Activated naive CD8-positive, alpha-beta T cell treated with anti-CD3 and anti-CD28 coated beads, Interleukin-2, amount 50 U/mL, for 24 hours (primary cell): ENCODE measurements around the gene ARHGAP30.

Experiments
- ATAC-seq: fragments of 150-1000 bp; cut with Tn5 transposase; one replicate; pipeline ENCODE4 v1.10.0; 2021
- DNase-seq: peaks from one replicate; pipeline ENCODE4 v3.0.0; 2021
- H3K27ac Mint-ChIP-seq: one replicate; pipeline ENCODE4 v1.8.0; 2021; ENCODE audit warnings: mild to moderate bottlenecking, mixed read lengths
- H3K27me3 Mint-ChIP-seq: one replicate; pipeline ENCODE4 v1.8.0; 2021; ENCODE audit warnings: mixed read lengths
- H3K36me3 Mint-ChIP-seq: one replicate; pipeline ENCODE4 v1.8.0; 2021; ENCODE audit warnings: low read depth, mixed read lengths
- H3K4me1 Mint-ChIP-seq: one replicate; pipeline ENCODE4 v1.8.0; 2021; ENCODE audit warnings: mixed read lengths
- H3K4me3 Mint-ChIP-seq: one replicate; pipeline ENCODE4 v1.8.0; 2021; ENCODE audit warnings: mild to moderate bottlenecking, moderate library complexity, mixed read lengths
- H3K9me3 Mint-ChIP-seq: one replicate; pipeline ENCODE4 v1.8.0; 2021; ENCODE audit warnings: mixed read lengths

ARHGAP30 gene

GRCh38 chr1:161083748-161084596 lies 14.3 kb upstream of the ARHGAP30 start:
- Mint-ChIP-seq H3K4me1 (peaks cover 6% of the 10 kb centered on the region), H3K36me3 (no peaks in the 10 kb centered on the region)

GRCh38 chr1:161082996-161083747 lies 13.5 kb upstream of the ARHGAP30 start:
- no peak overlapping the region for H3K27ac Mint-ChIP-seq
- ATAC-seq, result peak; percentile 42
- H3K4me3 Mint-ChIP-seq, result no peak overlapping the region
- H3K9me3 Mint-ChIP-seq, result no peaks in the 10 kb centered on the region
- no peaks in the 10 kb centered on the region for H3K36me3 Mint-ChIP-seq
- peaks cover 6% of the 10 kb centered on the region for H3K4me1 Mint-ChIP-seq
- no peaks in the 10 kb centered on the region for H3K27me3 Mint-ChIP-seq
- no peak for DNase-seq

More at GRCh38 chr1:161083748-161084596, 14.3 kb upstream of the ARHGAP30 start:
- Mint-ChIP-seq H3K9me3 (no peaks in the 10 kb centered on the region), H3K27me3 (no peaks in the 10 kb centered on the region), H3K27ac (no peak overlapping the region), H3K4me3 (no peak overlapping the region)
- ATAC-seq (no peak), DNase-seq (no peak)

- H3K4me3 Mint-ChIP-seq, result no peak overlapping the region
- H3K4me1 Mint-ChIP-seq, result peaks cover 6% of the 10 kb centered on the region
- no peaks in the 10 kb centered on the region for H3K36me3 Mint-ChIP-seq
- no peak overlapping the region for H3K27ac Mint-ChIP-seq
- no peak for DNase-seq
- no peaks in the 10 kb centered on the region for H3K27me3 Mint-ChIP-seq
- no peak for ATAC-seq
- H3K9me3 Mint-ChIP-seq, result no peaks in the 10 kb centered on the region
Measured at GRCh38 chr1:161082483-161082882, 12.8 kb upstream of the ARHGAP30 start.

- DNase-seq, result no peak
- Mint-ChIP-seq H3K4me3 (no peak overlapping the region), H3K9me3 (no peaks in the 10 kb centered on the region), H3K36me3 (no peaks in the 10 kb centered on the region), H3K27me3 (no peaks in the 10 kb centered on the region), H3K4me1 (peaks cover 6% of the 10 kb centered on the region), H3K27ac (no peak overlapping the region)
- no peak for ATAC-seq
Measured at GRCh38 chr1:161081519-161081918, 11.8 kb upstream of the ARHGAP30 start.

GRCh38 chr1:161080441-161081405 lies 11.0 kb upstream of the ARHGAP30 start:
- no peak for ATAC-seq
- Mint-ChIP-seq H3K9me3 (no peaks in the 10 kb centered on the region), H3K27ac (no peak overlapping the region), H3K4me1 (peaks cover 6% of the 10 kb centered on the region), H3K4me3 (no peak overlapping the region), H3K36me3 (no peaks in the 10 kb centered on the region), H3K27me3 (no peaks in the 10 kb centered on the region)
- no peak for DNase-seq

GRCh38 chr1:161079436-161080110 lies 9.9 kb upstream of the ARHGAP30 start:
- H3K27ac Mint-ChIP-seq, result no peak overlapping the region
- no peaks in the 10 kb centered on the region for H3K9me3 Mint-ChIP-seq
- no peak for ATAC-seq

GRCh38 chr1:161077426-161077825 lies 7.7 kb upstream of the ARHGAP30 start:
- Mint-ChIP-seq H3K27ac (no peak overlapping the region), H3K36me3 (no peaks in the 10 kb centered on the region), H3K9me3 (no peaks in the 10 kb centered on the region), H3K4me1 (peaks cover 7% of the 10 kb centered on the region), H3K27me3 (no peaks in the 10 kb centered on the region), H3K4me3 (no peak overlapping the region)
- no peak for ATAC-seq
- no peak for DNase-seq

More at GRCh38 chr1:161079436-161080110, 9.9 kb upstream of the ARHGAP30 start:
- no peak for DNase-seq
- no peaks in the 10 kb centered on the region for H3K36me3 Mint-ChIP-seq
- no peaks in the 10 kb centered on the region for H3K27me3 Mint-ChIP-seq
- peaks cover 6% of the 10 kb centered on the region for H3K4me1 Mint-ChIP-seq
- H3K4me3 Mint-ChIP-seq, result no peak overlapping the region

GRCh38 chr1:161076410-161076809 lies 6.7 kb upstream of the ARHGAP30 start:
- DNase-seq, result no peak
- ATAC-seq, result no peak
- peaks cover 16% of the 10 kb centered on the region for H3K4me1 Mint-ChIP-seq
- H3K9me3 Mint-ChIP-seq, result no peaks in the 10 kb centered on the region
- no peak overlapping the region for H3K4me3 Mint-ChIP-seq
- no peaks in the 10 kb centered on the region for H3K36me3 Mint-ChIP-seq
- H3K27ac Mint-ChIP-seq, result no peak overlapping the region
- no peaks in the 10 kb centered on the region for H3K27me3 Mint-ChIP-seq

GRCh38 chr1:161074676-161075368 lies 5.1 kb upstream of the ARHGAP30 start:
- DNase-seq (no peak), ATAC-seq (no peak)
- no peaks in the 10 kb centered on the region for H3K27me3 Mint-ChIP-seq
- H3K36me3 Mint-ChIP-seq, result no peaks in the 10 kb centered on the region
- H3K9me3 Mint-ChIP-seq, result no peaks in the 10 kb centered on the region
- H3K4me1 Mint-ChIP-seq, result peaks cover 26% of the 10 kb centered on the region
- H3K4me3 Mint-ChIP-seq, result no peak overlapping the region
- H3K27ac Mint-ChIP-seq, result no peak overlapping the region

- no peaks in the 10 kb centered on the region for H3K9me3 Mint-ChIP-seq
- DNase-seq (no peak), ATAC-seq (no peak)
- peak overlapping the region; percentile 39 for H3K27ac Mint-ChIP-seq
- no peaks in the 10 kb centered on the region for H3K27me3 Mint-ChIP-seq
- H3K4me1 Mint-ChIP-seq, result peaks cover 27% of the 10 kb centered on the region
- H3K4me3 Mint-ChIP-seq, result no peak overlapping the region
- peaks cover 6% of the 10 kb centered on the region for H3K36me3 Mint-ChIP-seq
Measured at GRCh38 chr1:161073474-161074121, 3.9 kb upstream of the ARHGAP30 start.

GRCh38 chr1:161072751-161073449 lies 3.2 kb upstream of the ARHGAP30 start:
- H3K4me1 Mint-ChIP-seq, result peaks cover 34% of the 10 kb centered on the region
- H3K27ac Mint-ChIP-seq, result peak overlapping the region; percentile 39
- no peak for DNase-seq
- no peak overlapping the region for H3K4me3 Mint-ChIP-seq
- no peaks in the 10 kb centered on the region for H3K27me3 Mint-ChIP-seq
- ATAC-seq, result no peak
- peaks cover 6% of the 10 kb centered on the region for H3K36me3 Mint-ChIP-seq
- no peaks in the 10 kb centered on the region for H3K9me3 Mint-ChIP-seq

GRCh38 chr1:161071886-161072371 lies 2.2 kb upstream of the ARHGAP30 start:
- H3K4me1 Mint-ChIP-seq, result peaks cover 43% of the 10 kb centered on the region

More at GRCh38 chr1:161071886-161072371, 2.2 kb upstream of the ARHGAP30 start:
- ATAC-seq (no peak), DNase-seq (peak; percentile 62)
- H3K27me3 Mint-ChIP-seq, result no peaks in the 10 kb centered on the region
- peak overlapping the region; percentile 61 for H3K27ac Mint-ChIP-seq
- H3K4me3 Mint-ChIP-seq, result no peak overlapping the region
- H3K36me3 Mint-ChIP-seq, result peaks cover 14% of the 10 kb centered on the region
- no peaks in the 10 kb centered on the region for H3K9me3 Mint-ChIP-seq
